ENCODE results near the gene TTC39A. TPM values are rescaled to one million over a fixed set of nuclear protein-coding genes. Genes with fewer than 3 reads are reported as not detected.
"Not testable (repeated sequence)": the region's sequence is repeated elsewhere in the genome, so short reads cannot be mapped to it uniquely, and the experiment has no call there.

TTC39A gene
- total and polyA plus RNA-seq, 2 donors (not counting 1 experiment from before 2014, with no cell fraction given): 0.28 to 1.5 TPM

DNA sequence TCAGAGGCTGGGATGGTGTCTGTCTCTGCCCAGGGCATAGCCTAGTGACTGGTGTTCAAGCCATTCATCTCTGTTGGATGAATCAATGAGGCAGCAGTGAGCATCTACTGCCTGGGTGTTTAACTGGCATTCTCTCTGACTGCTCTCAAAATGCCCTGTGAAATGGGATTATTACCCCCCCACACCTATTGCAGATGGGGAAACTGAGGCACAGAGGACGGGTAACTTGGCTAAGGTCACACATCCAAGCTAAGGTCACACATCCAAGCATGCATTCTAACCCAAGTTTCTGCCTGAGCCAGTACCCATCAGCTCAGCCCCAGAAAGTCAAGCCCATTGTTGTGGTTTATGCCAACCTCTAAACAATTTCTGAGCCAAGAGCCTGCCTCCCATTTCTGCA is 5.0 kb downstream of the TTC39A start:
- Histone ChIP-seq H3K79me2 (ENCODE audit: control insufficient read depth, insufficient read depth, low read length) (no peaks in the 10 kb centered on the region), H3K36me3 (ENCODE audit: control insufficient read depth, insufficient read depth, low read length) (no peaks in the 10 kb centered on the region), H2AFZ (ENCODE audit: low read length) (no peak overlapping the region), H3K4me1 (ENCODE audit: control insufficient read depth, extremely low read depth, insufficient read depth, low read length) (no peaks in the 10 kb centered on the region), H3K27ac (ENCODE audit: insufficient read depth, low read length) (no peak overlapping the region), H3K9ac (ENCODE audit: insufficient read depth, low read length) (no peak overlapping the region), H3K9me3 (ENCODE audit: control insufficient read depth, insufficient read depth, low read depth, low read length) (no peaks in the 10 kb centered on the region), H3K4me3 (replicated peaks in 1 of 4; ENCODE audit: control extremely low read depth in 1 of 4, insufficient read depth in 1 of 4, low read depth in 3 of 4, low read length in 4 of 4) (no peak overlapping the region), H3K27me3 (ENCODE audit: control insufficient read depth, insufficient read depth, low read length) (no peaks in the 10 kb centered on the region), H4K20me1 (ENCODE audit: control insufficient read depth, extremely low read depth, insufficient read depth, low read length) (no peaks in the 10 kb centered on the region), H3K4me2 (ENCODE audit: extremely low read depth, insufficient read depth, low read length) (no peak overlapping the region)
- no peak for DNase-seq (ENCODE audit: low read depth in 2 of 2)
- no peak for TF ChIP-seq EZH2 (IDR thresholded peaks at IDR 0.05; ENCODE audit: low read length, missing control alignments)

DNA sequence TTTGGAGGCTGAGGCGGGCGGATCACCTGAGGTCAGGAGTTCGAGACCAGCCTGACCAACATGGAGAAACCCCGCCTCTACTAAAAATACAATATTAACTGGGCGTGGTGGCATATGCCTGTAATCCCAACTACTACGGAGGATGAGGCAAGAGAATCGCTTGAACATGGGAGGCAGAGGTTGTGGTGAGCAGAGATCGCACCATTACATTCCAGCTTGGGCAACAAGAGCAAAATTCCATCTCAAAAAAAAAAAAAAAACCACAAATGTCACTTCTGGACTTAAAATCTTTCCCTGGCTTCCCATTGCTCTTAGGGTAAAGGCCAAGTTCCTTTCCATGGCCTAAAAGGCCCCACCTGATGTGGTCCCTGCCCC is 5.4 kb downstream of the TTC39A start:
- H3K4me3 ChIP-seq (replicated peaks in 1 of 4; ENCODE audit: control extremely low read depth in 1 of 4, insufficient read depth in 1 of 4, low read depth in 3 of 4, low read length in 4 of 4); H3K79me2 ChIP-seq (ENCODE audit: control insufficient read depth, insufficient read depth, low read length); H4K20me1 ChIP-seq (ENCODE audit: control insufficient read depth, extremely low read depth, insufficient read depth, low read length); H3K36me3 ChIP-seq (ENCODE audit: control insufficient read depth, insufficient read depth, low read length); H3K27ac ChIP-seq (ENCODE audit: insufficient read depth, low read length); H2AFZ ChIP-seq (ENCODE audit: low read length); H3K27me3 ChIP-seq (ENCODE audit: control insufficient read depth, insufficient read depth, low read length); H3K4me1 ChIP-seq (ENCODE audit: control insufficient read depth, extremely low read depth, insufficient read depth, low read length); H3K4me2 ChIP-seq (ENCODE audit: extremely low read depth, insufficient read depth, low read length); DNase-seq (ENCODE audit: low read depth in 2 of 2); H3K9ac ChIP-seq (ENCODE audit: insufficient read depth, low read length); H3K9me3 ChIP-seq (ENCODE audit: control insufficient read depth, insufficient read depth, low read depth, low read length): not testable (repeated sequence)

DNA sequence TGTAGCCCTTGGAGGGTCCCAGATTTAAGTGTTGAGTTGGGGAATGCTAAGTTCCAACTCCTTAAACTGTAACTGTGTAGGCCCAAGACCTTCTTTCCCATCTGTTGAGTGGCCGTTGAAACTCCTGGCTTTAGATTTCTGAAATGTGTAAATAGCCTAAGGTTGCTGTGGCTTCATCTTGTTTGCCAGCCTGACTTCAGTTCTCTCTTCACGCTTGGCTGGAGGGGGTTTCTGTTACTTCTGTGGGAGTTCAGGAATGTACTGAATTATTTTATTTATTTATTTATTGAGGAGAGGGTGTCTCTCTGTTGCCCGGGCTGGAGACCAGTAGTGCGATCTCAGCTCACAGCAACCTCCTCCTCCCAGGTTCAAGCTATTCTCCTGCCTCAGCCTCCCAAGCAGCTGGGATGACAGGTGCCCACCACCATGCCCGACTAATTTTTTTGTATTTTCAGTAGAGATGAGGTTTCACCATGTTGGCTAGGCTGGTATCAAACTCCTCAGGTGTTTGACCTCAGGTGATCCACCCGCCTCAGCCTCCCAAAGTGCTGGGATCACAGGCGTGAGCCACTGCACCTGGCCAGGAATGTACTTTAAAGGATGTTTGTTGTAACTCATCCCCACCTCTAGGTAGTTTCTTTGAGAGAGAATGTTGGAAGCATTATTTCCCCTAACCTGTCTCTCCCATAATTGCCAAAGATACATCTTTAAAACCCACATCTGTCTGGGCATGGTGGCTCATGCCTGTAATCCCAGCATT is 5.9 kb downstream of the TTC39A start:
- Histone ChIP-seq H3K4me1 (ENCODE audit: control insufficient read depth, extremely low read depth, insufficient read depth, low read length) (no peaks in the 10 kb centered on the region), H3K79me2 (ENCODE audit: control insufficient read depth, insufficient read depth, low read length) (no peaks in the 10 kb centered on the region), H3K9me3 (ENCODE audit: control insufficient read depth, insufficient read depth, low read depth, low read length) (no peaks in the 10 kb centered on the region), H3K9ac (ENCODE audit: insufficient read depth, low read length) (no peak overlapping the region), H2AFZ (ENCODE audit: low read length) (no peak overlapping the region), H4K20me1 (ENCODE audit: control insufficient read depth, extremely low read depth, insufficient read depth, low read length) (no peaks in the 10 kb centered on the region), H3K27ac (ENCODE audit: insufficient read depth, low read length) (no peak overlapping the region), H3K27me3 (ENCODE audit: control insufficient read depth, insufficient read depth, low read length) (no peaks in the 10 kb centered on the region), H3K4me3 (replicated peaks in 1 of 4; ENCODE audit: control extremely low read depth in 1 of 4, insufficient read depth in 1 of 4, low read depth in 3 of 4, low read length in 4 of 4) (no peak overlapping the region), H3K4me2 (ENCODE audit: extremely low read depth, insufficient read depth, low read length) (no peak overlapping the region), H3K36me3 (ENCODE audit: control insufficient read depth, insufficient read depth, low read length) (no peaks in the 10 kb centered on the region)
- TF ChIP-seq, protein P1, sequence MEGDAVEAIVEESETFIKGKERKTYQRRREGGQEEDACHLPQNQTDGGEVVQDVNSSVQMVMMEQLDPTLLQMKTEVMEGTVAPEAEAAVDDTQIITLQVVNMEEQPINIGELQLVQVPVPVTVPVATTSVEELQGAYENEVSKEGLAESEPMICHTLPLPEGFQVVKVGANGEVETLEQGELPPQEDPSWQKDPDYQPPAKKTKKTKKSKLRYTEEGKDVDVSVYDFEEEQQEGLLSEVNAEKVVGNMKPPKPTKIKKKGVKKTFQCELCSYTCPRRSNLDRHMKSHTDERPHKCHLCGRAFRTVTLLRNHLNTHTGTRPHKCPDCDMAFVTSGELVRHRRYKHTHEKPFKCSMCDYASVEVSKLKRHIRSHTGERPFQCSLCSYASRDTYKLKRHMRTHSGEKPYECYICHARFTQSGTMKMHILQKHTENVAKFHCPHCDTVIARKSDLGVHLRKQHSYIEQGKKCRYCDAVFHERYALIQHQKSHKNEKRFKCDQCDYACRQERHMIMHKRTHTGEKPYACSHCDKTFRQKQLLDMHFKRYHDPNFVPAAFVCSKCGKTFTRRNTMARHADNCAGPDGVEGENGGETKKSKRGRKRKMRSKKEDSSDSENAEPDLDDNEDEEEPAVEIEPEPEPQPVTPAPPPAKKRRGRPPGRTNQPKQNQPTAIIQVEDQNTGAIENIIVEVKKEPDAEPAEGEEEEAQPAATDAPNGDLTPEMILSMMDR (conservative IDR thresholded peaks at IDR 0.05 in 1 of 2, IDR thresholded peaks at IDR 0.05 in 1 of 2; ENCODE audit: low read depth in 1 of 2, low read length in 2 of 2): no peak
- TF ChIP-seq EZH2 (IDR thresholded peaks at IDR 0.05; ENCODE audit: low read length, missing control alignments): no peak
- DNase-seq (ENCODE audit: low read depth in 2 of 2): peak in 1 of 2 donors; percentile 27

DNA sequence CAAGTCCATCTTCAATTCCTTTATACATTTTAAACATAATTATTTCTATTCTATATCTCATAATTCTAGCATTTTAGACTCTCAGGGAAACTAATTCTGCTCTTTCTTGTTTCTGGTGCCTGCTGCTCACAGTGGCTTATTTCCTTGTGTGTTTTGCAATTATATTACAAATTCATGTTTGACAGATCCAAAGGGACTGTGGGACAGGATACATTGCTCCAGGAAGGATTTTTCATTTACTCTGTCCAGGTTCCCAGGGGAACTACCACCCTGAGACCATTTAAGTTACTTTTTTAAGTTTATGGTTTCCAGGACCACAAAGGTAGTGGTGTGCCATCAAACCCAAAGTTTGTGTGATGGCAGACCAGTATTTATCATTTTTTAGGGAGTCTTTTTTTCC is 6.6 kb downstream of the TTC39A start:
- Histone ChIP-seq H3K27ac (ENCODE audit: insufficient read depth, low read length) (no peak overlapping the region), H3K27me3 (ENCODE audit: control insufficient read depth, insufficient read depth, low read length) (no peaks in the 10 kb centered on the region), H3K4me2 (ENCODE audit: extremely low read depth, insufficient read depth, low read length) (no peak overlapping the region), H2AFZ (ENCODE audit: low read length) (no peak overlapping the region), H3K9ac (ENCODE audit: insufficient read depth, low read length) (no peak overlapping the region), H4K20me1 (ENCODE audit: control insufficient read depth, extremely low read depth, insufficient read depth, low read length) (no peaks in the 10 kb centered on the region), H3K4me1 (ENCODE audit: control insufficient read depth, extremely low read depth, insufficient read depth, low read length) (no peaks in the 10 kb centered on the region), H3K4me3 (replicated peaks in 1 of 4; ENCODE audit: control extremely low read depth in 1 of 4, insufficient read depth in 1 of 4, low read depth in 3 of 4, low read length in 4 of 4) (no peak overlapping the region), H3K36me3 (ENCODE audit: control insufficient read depth, insufficient read depth, low read length) (no peaks in the 10 kb centered on the region), H3K79me2 (ENCODE audit: control insufficient read depth, insufficient read depth, low read length) (no peaks in the 10 kb centered on the region), H3K9me3 (ENCODE audit: control insufficient read depth, insufficient read depth, low read depth, low read length) (no peaks in the 10 kb centered on the region)
- TF ChIP-seq, protein P1 (conservative IDR thresholded peaks at IDR 0.05 in 1 of 2, IDR thresholded peaks at IDR 0.05 in 1 of 2; ENCODE audit: low read depth in 1 of 2, low read length in 2 of 2): no peak
- TF ChIP-seq EZH2 (IDR thresholded peaks at IDR 0.05; ENCODE audit: low read length, missing control alignments): no peak
- no peak for DNase-seq (ENCODE audit: low read depth in 2 of 2)
